C4-2B (cell line): ENCODE results near the gene TUBB8.
"Not testable (repeated sequence)": the region's sequence is repeated elsewhere in the genome, so short reads cannot be mapped to it uniquely, and the experiment has no call there.

Experiments
- CTCF ChIP-seq: fragments of 450-650 bp; conservative IDR thresholded peaks from 2 replicates; pipeline ENCODE4 v1.5.1; 2017; ENCODE audit warnings: mild to moderate bottlenecking
- ZFX ChIP-seq: fragments of 450-650 bp; IDR thresholded peaks from 2 replicates; pipeline ENCODE4 v1.6.1; 2017

GRCh38 chr10:74266-74621, 25.1 kb upstream of the TUBB8 start:
- TF ChIP-seq ZFX: not testable (repeated sequence)
- TF ChIP-seq CTCF: peak; percentile 29
